HG02571 (cell line): ENCODE measurements around the gene DACT1.
A peak's percentile ranks its signal among the peaks of the same experiment; 100 is the strongest.

Source experiments
- ATAC-seq: cut with Tn5 transposase; IDR thresholded peaks from one replicate; pipeline ENCODE4 v1.9.1; 2021; ENCODE audit warnings: mild to moderate bottlenecking, moderate library complexity; ENCODE audit not compliant: unreplicated experiment

DACT1 gene

GRCh38 chr14:58635091-58635830, 2.5 kb upstream of the DACT1 start:
- no peak for ATAC-seq

DNA sequence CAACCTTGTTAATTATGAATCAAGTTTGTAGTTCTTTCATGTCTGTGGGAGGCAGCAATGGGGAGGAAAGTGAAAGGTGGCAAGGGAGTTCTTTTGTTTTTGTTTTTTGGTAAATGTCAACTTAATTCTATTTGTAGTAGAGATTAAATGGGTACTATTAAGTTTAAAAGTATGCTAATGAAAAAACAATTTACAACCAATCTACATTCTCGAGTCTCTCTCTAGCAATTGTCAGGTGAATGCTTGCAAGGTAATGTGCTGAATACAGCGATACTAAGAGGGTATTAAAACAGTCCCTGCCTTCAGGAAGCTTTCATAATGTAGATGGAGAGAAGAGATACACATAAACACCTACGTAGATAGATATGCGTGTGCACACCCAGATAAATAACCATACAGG, 1.6 kb upstream of the DACT1 start:
- no peak for ATAC-seq

- peak; percentile 1 for ATAC-seq
Measured at GRCh38 chr14:58637040-58637390, 747 bp upstream of the DACT1 start.

DNA sequence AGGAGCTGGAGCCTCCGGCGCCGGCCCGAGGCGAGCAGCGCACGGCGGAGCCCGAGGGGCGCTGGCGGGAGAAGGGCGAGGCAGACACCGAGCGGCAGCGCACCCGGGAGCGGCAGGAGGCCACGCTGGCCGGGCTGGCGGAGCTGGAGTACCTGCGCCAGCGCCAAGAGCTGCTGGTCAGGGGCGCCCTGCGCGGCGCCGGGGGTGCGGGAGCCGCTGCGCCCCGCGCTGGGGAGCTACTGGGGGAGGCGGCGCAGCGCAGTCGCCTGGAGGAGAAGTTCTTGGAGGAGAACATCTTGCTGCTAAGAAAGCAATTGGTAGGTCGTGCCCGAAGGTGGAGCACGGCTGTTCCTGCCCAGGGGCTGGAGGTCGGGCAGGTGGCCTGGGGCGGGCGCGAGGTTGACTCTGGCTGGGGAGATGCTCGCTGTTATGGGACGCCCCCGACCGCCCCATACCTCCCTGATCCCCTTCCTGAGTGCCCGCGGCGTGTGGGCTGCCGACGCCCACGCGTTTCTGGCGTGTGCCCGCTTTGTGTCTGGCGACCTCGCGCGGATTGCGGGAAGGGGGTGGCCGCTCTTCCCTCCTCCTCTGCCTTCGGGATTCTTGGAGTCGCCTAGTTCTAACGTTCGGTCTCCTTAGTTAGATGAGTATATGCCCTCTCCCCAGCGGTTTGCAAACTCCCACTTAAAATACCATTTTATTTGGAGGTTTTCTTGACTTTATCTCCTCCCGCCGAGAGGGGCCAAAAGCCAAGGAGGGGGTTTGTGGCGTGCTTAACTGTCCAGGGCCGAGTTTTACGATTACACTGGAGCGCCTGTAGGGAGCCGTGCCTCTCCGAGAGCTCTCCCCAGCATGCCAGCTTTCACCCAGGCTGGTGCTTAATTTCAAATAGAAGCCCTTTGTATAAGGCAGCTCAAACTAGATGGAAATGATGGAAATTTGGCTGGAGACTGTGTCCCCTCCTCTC, 752 bp downstream of the DACT1 start:
- ATAC-seq, result peak; percentile 15

DNA sequence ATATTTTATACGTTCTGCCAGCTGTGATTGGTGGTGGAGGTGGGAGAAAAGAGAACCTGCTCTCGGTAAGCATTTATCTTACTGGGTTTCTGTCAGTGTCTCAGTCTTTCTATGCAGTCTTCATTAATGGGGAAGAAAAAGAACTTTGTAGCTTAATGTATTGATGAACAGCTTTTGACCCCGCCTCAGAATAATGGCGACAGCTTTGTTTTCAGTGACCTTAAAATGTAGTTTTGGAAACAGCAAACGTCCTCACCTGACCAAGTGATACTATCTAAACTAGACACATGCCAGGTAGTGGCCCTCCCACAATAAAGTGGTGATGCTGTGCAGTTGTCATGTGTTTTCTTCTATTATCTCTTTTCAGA, 1.4 kb downstream of the DACT1 start:
- no peak for ATAC-seq

GRCh38 chr14:58639842-58640484, 2.2 kb downstream of the DACT1 start:
- ATAC-seq, result no peak

GRCh38 chr14:58640959-58641358, 3.2 kb downstream of the DACT1 start:
- ATAC-seq, result no peak

DNA sequence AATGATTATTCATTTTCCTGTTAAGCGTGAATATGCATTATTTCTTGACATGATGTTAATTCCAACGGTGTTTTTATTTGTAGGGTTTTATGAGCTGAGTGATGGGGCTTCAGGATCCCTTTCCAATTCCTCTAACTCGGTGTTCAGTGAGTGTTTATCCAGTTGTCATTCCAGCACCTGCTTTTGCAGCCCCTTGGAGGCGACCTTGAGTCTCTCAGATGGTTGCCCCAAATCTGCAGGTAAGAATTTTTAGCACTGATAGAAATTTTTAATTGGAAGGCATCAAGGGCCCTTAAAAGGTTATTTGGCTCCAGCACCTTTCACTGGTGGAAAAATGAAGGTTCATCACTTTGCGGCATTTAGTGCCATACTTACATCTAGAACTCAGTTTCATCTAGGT, 3.7 kb downstream of the DACT1 start:
- no peak for ATAC-seq

DNA sequence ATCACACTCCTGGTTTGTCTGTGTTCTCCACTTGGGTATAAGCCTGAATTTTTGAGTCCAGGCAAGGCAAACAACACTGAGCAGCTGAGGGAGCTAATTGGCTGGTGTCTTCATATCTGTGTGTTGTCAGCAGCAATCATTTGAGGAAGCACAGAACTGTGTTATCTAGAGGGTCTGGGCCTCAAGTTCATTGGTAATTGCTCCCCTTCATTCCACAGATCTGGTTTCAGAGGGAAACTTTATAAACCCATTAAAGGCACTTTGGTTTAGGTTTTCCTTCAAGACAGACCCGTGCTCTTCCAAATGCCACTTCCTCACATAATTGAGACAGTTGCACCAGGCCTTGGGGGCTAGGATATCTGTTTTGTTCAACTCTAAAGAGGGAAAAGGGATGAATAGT, 5.6 kb downstream of the DACT1 start:
- no peak for ATAC-seq

DNA sequence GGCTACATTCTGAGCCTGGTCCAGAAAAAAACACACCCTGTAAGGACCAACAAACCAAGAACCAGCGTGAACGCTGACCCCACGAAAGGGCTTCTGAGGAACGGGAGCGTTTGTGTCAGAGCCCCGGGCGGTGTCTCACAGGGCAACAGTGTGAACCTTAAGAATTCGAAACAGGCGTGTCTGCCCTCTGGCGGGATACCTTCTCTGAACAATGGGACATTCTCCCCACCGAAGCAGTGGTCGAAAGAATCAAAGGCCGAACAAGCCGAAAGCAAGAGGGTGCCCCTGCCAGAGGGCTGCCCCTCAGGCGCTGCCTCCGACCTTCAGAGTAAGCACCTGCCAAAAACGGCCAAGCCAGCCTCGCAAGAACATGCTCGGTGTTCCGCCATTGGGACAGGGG, 7.9 kb downstream of the DACT1 start:
- no peak for ATAC-seq

DNA sequence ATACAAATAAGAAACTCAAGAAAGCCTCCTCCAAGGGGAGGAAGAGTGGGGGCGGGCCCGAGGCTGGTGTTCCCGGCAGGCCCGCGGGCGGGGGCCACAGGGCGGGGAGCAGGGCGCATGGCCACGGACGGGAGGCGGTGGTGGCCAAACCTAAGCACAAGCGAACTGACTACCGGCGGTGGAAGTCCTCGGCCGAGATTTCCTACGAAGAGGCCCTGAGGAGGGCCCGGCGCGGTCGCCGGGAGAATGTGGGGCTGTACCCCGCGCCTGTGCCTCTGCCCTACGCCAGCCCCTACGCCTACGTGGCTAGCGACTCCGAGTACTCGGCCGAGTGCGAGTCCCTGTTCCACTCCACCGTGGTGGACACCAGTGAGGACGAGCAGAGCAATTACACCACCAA, 8.7 kb downstream of the DACT1 start:
- no peak for ATAC-seq

DNA sequence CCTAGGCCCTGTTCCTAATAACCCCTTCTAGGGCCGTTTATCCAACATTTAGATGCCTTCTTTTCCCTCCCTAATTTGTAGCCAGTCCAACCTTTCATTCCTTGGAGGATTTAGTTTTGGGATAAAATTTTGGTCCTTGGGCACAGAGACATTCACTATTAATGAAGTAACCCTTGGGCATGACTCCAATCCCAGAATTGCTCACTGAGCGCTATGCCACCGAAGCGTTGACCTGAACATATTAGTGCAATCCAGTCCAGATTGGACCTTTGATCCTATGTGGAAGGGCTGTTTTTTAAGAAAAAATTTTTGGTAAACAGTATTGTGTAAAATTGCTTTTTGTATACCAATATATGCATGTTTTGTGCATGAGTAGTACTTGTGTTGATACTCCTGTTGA, 10.0 kb downstream of the DACT1 start:
- no peak for ATAC-seq

GRCh38 chr14:58650857-58651256, 13.1 kb downstream of the DACT1 start:
- no peak for ATAC-seq

DNA sequence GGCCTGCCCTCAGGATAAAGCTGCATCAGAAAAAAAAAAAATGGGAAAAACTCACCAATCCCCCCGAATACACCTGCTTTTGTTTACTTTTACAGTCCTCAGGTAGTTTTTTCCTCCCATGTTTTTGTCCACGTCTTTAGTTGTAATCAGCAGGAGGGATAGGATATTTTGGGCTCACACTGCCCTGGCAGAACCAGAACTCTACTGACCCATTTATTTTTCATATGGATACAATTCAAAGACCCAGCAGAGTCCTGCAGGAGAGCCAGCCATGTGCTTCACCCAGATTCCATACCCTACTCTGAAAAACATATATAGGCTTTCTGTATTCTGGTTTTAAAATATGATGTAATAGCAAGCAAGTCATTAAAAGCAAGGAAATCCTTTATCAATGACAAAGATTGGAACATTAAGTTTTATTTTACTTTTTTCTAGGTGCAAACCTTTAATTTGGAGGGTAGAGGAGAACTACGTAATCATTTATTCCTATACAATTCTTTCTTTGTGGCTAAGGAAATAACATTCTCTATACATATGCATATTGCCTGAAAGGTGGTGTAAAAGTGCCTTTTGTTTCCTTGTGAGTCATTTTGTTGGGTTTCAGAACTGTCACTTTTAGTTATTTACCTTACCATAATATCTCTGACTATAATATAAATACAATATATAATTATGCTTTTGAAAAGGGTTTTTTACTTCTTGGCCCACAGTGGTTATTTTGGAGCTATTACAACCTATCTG, 19.1 kb downstream of the DACT1 start:
- no peak for ATAC-seq

- ATAC-seq, result no peak
Measured at GRCh38 chr14:58659061-58659460, 21.3 kb downstream of the DACT1 start.

DNA sequence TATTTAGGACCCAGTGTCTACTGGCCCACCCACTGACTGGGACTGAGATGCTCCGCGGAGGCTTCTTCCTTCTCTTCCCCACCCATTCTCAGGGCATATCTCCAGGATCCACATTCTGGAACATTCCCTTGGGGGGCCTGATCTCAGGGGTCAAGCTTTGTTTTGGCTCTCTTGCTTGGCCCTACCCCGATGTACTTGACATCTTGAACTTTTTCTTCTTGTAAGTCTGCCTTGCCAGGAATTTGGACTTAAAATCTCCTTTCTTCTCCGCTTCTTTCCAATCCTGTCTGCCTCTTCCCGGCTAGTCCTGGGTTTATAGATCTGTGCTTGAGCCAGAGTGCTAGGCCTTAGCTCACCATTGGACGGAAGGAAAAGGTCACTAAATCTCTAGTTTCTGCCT, 22.1 kb downstream of the DACT1 start:
- ATAC-seq, result no peak

- ATAC-seq, result no peak
Measured at GRCh38 chr14:58660407-58660806, 22.6 kb downstream of the DACT1 start.

GRCh38 chr14:58662018-58662417, 24.3 kb downstream of the DACT1 start:
- ATAC-seq, result no peak

GRCh38 chr14:58662759-58663158, 25.0 kb downstream of the DACT1 start:
- no peak for ATAC-seq

GRCh38 chr14:58663494-58664111, 25.8 kb downstream of the DACT1 start:
- ATAC-seq, result no peak
